Measurements from ENCODE around the gene STC2.

DNA sequence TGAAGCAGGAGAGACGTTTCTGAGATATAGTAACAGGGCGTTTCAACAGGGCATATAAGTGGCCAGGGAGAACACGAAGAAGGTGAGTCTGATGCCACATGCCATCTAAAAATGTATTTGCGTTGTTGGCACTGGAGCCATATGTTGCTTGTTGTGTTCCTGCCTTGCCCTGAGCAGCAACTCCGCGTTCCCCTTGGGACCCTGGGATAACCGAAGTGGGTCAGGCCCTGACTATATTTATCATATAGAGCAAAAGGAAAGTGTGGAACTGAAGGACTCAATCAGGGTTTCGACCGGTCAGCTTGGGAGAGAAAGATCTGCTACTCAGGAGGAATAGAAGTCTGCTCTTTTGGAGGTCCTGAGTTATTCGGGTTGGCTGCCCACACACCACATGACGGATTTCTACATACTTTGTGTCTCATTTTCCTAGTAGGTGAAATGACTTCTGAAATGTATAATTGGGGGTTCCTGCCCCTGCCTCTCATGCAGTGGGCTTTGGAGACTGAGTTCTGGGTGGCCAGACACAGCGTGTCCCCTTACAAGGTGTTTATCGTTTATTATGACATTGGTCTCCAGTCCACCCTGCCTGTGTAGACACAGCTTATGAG, 3.0 kb downstream of the STC2 start:
- TF ChIP-seq CTCF (IDR thresholded peaks at IDR 0.05): no peak
- TF ChIP-seq POLR2AphosphoS5 (IDR thresholded peaks at IDR 0.05): no peak
- TF ChIP-seq EP300 (IDR thresholded peaks at IDR 0.05): no peak

All from sigmoid colon (tissue), 4 donors.